ENCODE data around the gene PHACTR1. TPM values are rescaled to one million over a fixed set of nuclear protein-coding genes. Genes with fewer than 3 reads are reported as not detected.

PHACTR1 gene
- total RNA-seq, 1 experiment from 2014 or later, result 15.5 TPM

- TF ChIP-seq ZNF425 (CRISPR knock-in tag; conservative IDR thresholded peaks at IDR 0.05), result no peak
- no peak for TF ChIP-seq ZNF423 (CRISPR knock-in tag; IDR thresholded peaks at IDR 0.05)
- no peak for TF ChIP-seq USF2 (CRISPR knock-in tag; IDR thresholded peaks at IDR 0.05)
Measured at GRCh38 chr6:13195803-13196202, 479.2 kb downstream of the PHACTR1 start (continued).

GRCh38 chr6:13198168-13198567, 481.6 kb downstream of the PHACTR1 start:
- DNase-seq (ENCODE audit: low spot score) (no peak), ATAC-seq (no peak)
- Mint-ChIP-seq H3K4me1 (peaks cover 8% of the 10 kb centered on the region), H3K27ac (no peak overlapping the region), H3K36me3 (no peaks in the 10 kb centered on the region), H3K4me3 (no peak overlapping the region), H3K9me3 (no peaks in the 10 kb centered on the region), H3K27me3 (ENCODE audit: low read depth) (no peaks in the 10 kb centered on the region; the same call in 1 of the 2 replicates)
- CTCF ChIA-PET, result interaction anchor here (0.5 kb wide), 1 partner anchor 114 kb away, joined by 3 read pairs; no protein-coding TSS in a partner anchor
- POLR2A ChIA-PET, result no interaction called here
- TF ChIP-seq MXD4 (CRISPR knock-in tag; IDR thresholded peaks at IDR 0.05; ENCODE audit: borderline replicate concordance) (no peak), JUN (CRISPR knock-in tag; IDR thresholded peaks at IDR 0.05) (no peak), TEAD4 (CRISPR knock-in tag; IDR thresholded peaks at IDR 0.05) (no peak), MAX (CRISPR knock-in tag; IDR thresholded peaks at IDR 0.05) (no peak), ATF6 (CRISPR knock-in tag; IDR thresholded peaks at IDR 0.05) (no peak), STAT6 (CRISPR knock-in tag; conservative IDR thresholded peaks at IDR 0.05; ENCODE audit: low read depth) (no peak), JAZF1 (CRISPR knock-in tag; IDR thresholded peaks at IDR 0.05) (no peak), FOXK1 (CRISPR knock-in tag; IDR thresholded peaks at IDR 0.05) (no peak), ZNF512 (CRISPR knock-in tag; IDR thresholded peaks at IDR 0.05; ENCODE audit: borderline replicate concordance) (no peak), MLX (CRISPR knock-in tag; IDR thresholded peaks at IDR 0.05) (no peak), PREB (CRISPR knock-in tag; IDR thresholded peaks at IDR 0.05; ENCODE audit: borderline replicate concordance) (no peak), USF2 (CRISPR knock-in tag; IDR thresholded peaks at IDR 0.05) (no peak), ZNF671 (CRISPR knock-in tag; IDR thresholded peaks at IDR 0.05) (no peak), ERG (CRISPR knock-in tag; IDR thresholded peaks at IDR 0.05) (no peak), RELA (CRISPR knock-in tag; IDR thresholded peaks at IDR 0.05; ENCODE audit: borderline replicate concordance) (no peak)

All from WTC11 (cell line).